ENCODE data around the gene XPO1. TPM values are rescaled to one million over a fixed set of nuclear protein-coding genes. Genes with fewer than 3 reads are reported as not detected.

Gene XPO1
- total and polyA plus RNA-seq, 2 experiments from 2014 or later: 115 to 485 TPM

DNA sequence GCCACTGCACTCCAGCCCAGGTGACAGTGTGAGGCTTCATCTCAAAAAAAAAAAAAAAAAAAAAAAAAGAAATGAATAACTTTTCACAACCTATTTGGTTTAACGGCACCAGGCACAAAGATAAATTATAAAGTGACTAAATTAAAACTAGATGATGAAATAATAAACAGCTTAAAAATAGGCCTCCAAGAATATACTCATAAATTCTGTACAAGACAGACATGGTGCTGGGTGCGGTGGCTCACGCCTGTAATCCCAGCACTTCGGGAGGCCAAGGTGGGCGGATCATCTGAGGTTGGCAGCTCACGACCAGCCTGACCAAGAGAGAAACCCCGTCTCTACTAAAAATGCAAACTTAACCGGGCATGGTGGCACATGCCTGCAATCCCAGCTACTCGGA, 87.0 kb downstream of the XPO1 start (continued):
- TF ChIP-seq, protein P1, sequence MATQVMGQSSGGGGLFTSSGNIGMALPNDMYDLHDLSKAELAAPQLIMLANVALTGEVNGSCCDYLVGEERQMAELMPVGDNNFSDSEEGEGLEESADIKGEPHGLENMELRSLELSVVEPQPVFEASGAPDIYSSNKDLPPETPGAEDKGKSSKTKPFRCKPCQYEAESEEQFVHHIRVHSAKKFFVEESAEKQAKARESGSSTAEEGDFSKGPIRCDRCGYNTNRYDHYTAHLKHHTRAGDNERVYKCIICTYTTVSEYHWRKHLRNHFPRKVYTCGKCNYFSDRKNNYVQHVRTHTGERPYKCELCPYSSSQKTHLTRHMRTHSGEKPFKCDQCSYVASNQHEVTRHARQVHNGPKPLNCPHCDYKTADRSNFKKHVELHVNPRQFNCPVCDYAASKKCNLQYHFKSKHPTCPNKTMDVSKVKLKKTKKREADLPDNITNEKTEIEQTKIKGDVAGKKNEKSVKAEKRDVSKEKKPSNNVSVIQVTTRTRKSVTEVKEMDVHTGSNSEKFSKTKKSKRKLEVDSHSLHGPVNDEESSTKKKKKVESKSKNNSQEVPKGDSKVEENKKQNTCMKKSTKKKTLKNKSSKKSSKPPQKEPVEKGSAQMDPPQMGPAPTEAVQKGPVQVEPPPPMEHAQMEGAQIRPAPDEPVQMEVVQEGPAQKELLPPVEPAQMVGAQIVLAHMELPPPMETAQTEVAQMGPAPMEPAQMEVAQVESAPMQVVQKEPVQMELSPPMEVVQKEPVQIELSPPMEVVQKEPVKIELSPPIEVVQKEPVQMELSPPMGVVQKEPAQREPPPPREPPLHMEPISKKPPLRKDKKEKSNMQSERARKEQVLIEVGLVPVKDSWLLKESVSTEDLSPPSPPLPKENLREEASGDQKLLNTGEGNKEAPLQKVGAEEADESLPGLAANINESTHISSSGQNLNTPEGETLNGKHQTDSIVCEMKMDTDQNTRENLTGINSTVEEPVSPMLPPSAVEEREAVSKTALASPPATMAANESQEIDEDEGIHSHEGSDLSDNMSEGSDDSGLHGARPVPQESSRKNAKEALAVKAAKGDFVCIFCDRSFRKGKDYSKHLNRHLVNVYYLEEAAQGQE (IDR thresholded peaks at IDR 0.05; ENCODE audit: unreplicated experiment): no peak
- TF ChIP-seq ZNF114 (CRISPR knock-in tag; IDR thresholded peaks at IDR 0.05): no peak
- TF ChIP-seq EZH2 (IDR thresholded peaks at IDR 0.05; ENCODE audit: low read depth, unreplicated experiment): no peak

DNA sequence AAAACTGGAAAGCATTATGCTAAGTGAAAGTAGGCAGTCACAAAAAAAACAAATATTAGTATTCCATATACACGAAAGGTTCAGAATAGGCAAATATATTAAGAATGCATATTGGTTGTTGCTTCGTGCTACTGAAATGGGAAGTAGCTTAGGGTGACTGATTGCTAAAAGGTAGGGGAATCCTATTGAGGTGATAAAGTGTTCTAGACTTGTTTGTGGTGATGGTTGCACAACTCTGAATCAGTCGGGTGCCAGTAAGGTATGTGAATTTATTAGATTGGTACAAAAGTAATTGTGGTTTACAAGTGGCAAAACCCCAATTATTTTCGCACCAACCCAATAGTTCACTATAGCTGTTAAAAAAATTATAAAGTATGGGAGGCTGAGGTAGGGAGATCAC, 88.0 kb downstream of the XPO1 start:
- H3K4me1 ChIP-seq (ENCODE audit: insufficient read depth): no peaks in the 10 kb centered on the region; the same call in 1 of the 2 replicates
- DNase-seq (ENCODE audit: low spot score): no peak
- H3K4me2 ChIP-seq: no peak overlapping the region
- Mint-ChIP-seq H3K27ac (no peak overlapping the region), H3K9me3 (no peaks in the 10 kb centered on the region), H3K36me3 (ENCODE audit: low read depth) (peaks cover 19% of the 10 kb centered on the region; the same call in 2 of the 3 replicates), H3K27me3 (ENCODE audit: insufficient read depth, low read depth, poor library complexity) (peaks cover 2% of the 10 kb centered on the region), H3K4me3 (no peak overlapping the region), H3K4me1 (no peaks in the 10 kb centered on the region)
- no peak overlapping the region for H3K27ac ChIP-seq (ENCODE audit: low read depth)
- H3K4me3 ChIP-seq: no peak overlapping the region
- H2AFZ ChIP-seq: no peak overlapping the region
- H3K36me3 ChIP-seq (ENCODE audit: insufficient read depth): no peaks in the 10 kb centered on the region
- 0 out of 2 replicates have a peak, but pooled peaks cover 2% of the 10 kb centered on the region for H3F3A ChIP-seq (replicated peaks; ENCODE audit: low read depth)
- H3K27me3 ChIP-seq (ENCODE audit: insufficient read depth): no peaks in the 10 kb centered on the region
- no peaks in the 10 kb centered on the region for H3K9me2 ChIP-seq (ENCODE audit: insufficient read depth)
- no peak for ATAC-seq
- H4K20me1 ChIP-seq (replicated peaks; ENCODE audit: insufficient read depth): peaks cover 62% of the 10 kb centered on the region
- H3K79me2 ChIP-seq (replicated peaks; ENCODE audit: insufficient read depth): peaks cover 100% of the 10 kb centered on the region
- TF ChIP-seq, protein P2, sequence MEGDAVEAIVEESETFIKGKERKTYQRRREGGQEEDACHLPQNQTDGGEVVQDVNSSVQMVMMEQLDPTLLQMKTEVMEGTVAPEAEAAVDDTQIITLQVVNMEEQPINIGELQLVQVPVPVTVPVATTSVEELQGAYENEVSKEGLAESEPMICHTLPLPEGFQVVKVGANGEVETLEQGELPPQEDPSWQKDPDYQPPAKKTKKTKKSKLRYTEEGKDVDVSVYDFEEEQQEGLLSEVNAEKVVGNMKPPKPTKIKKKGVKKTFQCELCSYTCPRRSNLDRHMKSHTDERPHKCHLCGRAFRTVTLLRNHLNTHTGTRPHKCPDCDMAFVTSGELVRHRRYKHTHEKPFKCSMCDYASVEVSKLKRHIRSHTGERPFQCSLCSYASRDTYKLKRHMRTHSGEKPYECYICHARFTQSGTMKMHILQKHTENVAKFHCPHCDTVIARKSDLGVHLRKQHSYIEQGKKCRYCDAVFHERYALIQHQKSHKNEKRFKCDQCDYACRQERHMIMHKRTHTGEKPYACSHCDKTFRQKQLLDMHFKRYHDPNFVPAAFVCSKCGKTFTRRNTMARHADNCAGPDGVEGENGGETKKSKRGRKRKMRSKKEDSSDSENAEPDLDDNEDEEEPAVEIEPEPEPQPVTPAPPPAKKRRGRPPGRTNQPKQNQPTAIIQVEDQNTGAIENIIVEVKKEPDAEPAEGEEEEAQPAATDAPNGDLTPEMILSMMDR (conservative IDR thresholded peaks at IDR 0.05; ENCODE audit: low read depth in 2 of 2): no peak
- TF ChIP-seq NANOG (IDR thresholded peaks at IDR 0.05; ENCODE audit: borderline replicate concordance) (no peak), EZH2phosphoT487 (IDR thresholded peaks at IDR 0.05; ENCODE audit: unreplicated experiment) (no peak), CREB1 (CRISPR knock-in tag; IDR thresholded peaks at IDR 0.05; ENCODE audit: low read depth) (no peak), POLR2AphosphoS5 (IDR thresholded peaks at IDR 0.05; ENCODE audit: low read depth) (no peak), STAT1 (IDR thresholded peaks at IDR 0.05; ENCODE audit: unreplicated experiment) (no peak), EZH2 (IDR thresholded peaks at IDR 0.05; ENCODE audit: low read depth, unreplicated experiment) (no peak)
- TF ChIP-seq, protein P1 (IDR thresholded peaks at IDR 0.05; ENCODE audit: unreplicated experiment): no peak
- TF ChIP-seq, protein P3, sequence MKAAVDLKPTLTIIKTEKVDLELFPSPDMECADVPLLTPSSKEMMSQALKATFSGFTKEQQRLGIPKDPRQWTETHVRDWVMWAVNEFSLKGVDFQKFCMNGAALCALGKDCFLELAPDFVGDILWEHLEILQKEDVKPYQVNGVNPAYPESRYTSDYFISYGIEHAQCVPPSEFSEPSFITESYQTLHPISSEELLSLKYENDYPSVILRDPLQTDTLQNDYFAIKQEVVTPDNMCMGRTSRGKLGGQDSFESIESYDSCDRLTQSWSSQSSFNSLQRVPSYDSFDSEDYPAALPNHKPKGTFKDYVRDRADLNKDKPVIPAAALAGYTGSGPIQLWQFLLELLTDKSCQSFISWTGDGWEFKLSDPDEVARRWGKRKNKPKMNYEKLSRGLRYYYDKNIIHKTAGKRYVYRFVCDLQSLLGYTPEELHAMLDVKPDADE (IDR thresholded peaks at IDR 0.05): no peak

Measured in GM23338 (cell line).